Ovary (tissue), 9 donors: ENCODE results near the gene HIPK2. TPM values are rescaled to one million over a fixed set of nuclear protein-coding genes. Genes with fewer than 3 reads are reported as not detected.

Experiments
- DNase-seq, 5 donors: peaks; one replicate each; pipeline ENCODE4 v3.0.0-alpha.2; 2019 to 2020
- H3K27ac ChIP-seq, 2 donors: fragments of 200-600 bp; one replicate each; pipeline versions ENCODE4 v1.5.1 to v1.8.0; 2019 to 2022
- H3K27me3 ChIP-seq: fragments of 200-600 bp; one replicate; pipeline ENCODE4 v1.8.0; 2022
- H3K36me3 ChIP-seq: fragments of 200-600 bp; sonication (generic); one replicate; pipeline ENCODE4 v1.5.1; 2019
- H3K4me1 ChIP-seq: one replicate; pipeline ENCODE4 v1.8.1; 2013; ENCODE audit warnings: mild to moderate bottlenecking, moderate library complexity; ENCODE audit not compliant: insufficient read depth
- H3K4me3 ChIP-seq: fragments of 200-600 bp; sonication (generic); one replicate; pipeline ENCODE4 v1.5.1; 2017
- H3K9me3 ChIP-seq, 2 donors: fragments of 200-600 bp in 1 of 2; sonication (generic) in 1 of 2; one replicate each; pipeline versions ENCODE4 v1.5.1 to v1.8.1; 2013 to 2019; ENCODE audit warnings: mild to moderate bottlenecking in 1 of 2, moderate library complexity in 1 of 2
- CTCF ChIP-seq, 3 donors: fragments of 450-650 bp in 2 of 3; fragments of 200-600 bp in 1 of 3; IDR thresholded peaks; one replicate each; pipeline versions ENCODE4 v1.5.1 to v1.8.0; 2016 to 2022; ENCODE audit warnings: antibody characterized with exemption in 3 of 3, mild to moderate bottlenecking in 1 of 3
- EP300 ChIP-seq: sonication (generic); formaldehyde crosslinking; IDR thresholded peaks from one replicate; pipeline ENCODE4 v1.6.1; 2017; ENCODE audit warnings: antibody characterized with exemption
- POLR2A ChIP-seq: fragments of 450-650 bp; IDR thresholded peaks from one replicate; pipeline ENCODE4 v1.6.1; 2017; ENCODE audit warnings: antibody characterized with exemption, mild to moderate bottlenecking, moderate library complexity
- WGBS, 3 donors: extraction: QIAGEN DNeasy Blood & Tissue Kit in 1 of 3; methylation state at CpG; one replicate each; pipeline versions ENCODE4 v1.1.5 to v1.1.7; 2013 to 2017; 5-methylcytosine and 5-hydroxymethylcytosine counted together
- intact Hi-C, 4 donors: fragments of 100-400 bp; cut with DNase I; formaldehyde crosslinking; loops; one replicate each; pipeline versions ENCODE4 v1.11.0 to v1.15.1; 2022 to 2023
- polyA plus RNA-seq, 2 donors: library from polyadenylated mRNA; stranded (reverse); fragments of 200-250 nt in 1 of 2; fragments of 350-450 nt in 1 of 2; fragmentation: Illumina TruSeq in 1 of 2; extraction: RNeasy Lipid Tissue Mini Kit (QIAGEN cat#74804) in 1 of 2; gene quantifications; one replicate each; pipeline ENCODE4 v1.2.3, GENCODE V29; 2013 to 2014
- total RNA-seq, 7 donors: library from RNA; depleted of rRNA in 2 of 7; stranded (reverse); fragments of >200 nt in 2 of 7; fragmentation: NEBNext Ultra II Directional in 3 of 7; extraction: Animal tissue kit (Norgen Biotek cat#: 25700) in 3 of 7; gene quantifications; one replicate each; pipeline versions ENCODE4 v1.1.0 to v1.2.4, GENCODE V29; 2016 to 2023
- donor health status: DM: no; HTN: no; CAD: no; lungs with moderate emphysema.
- donor health status: DM: no; HTN: no; CAD: no.
- donor health status: Bipolar disorder and iron deficiency.
- donor health status: DM: yes; HTN: yes; CAD: no.
- donor health status: DM: no; HTN: no; CAD: no.
- donor health status: DM: yes; HTN: yes; CAD: no.

Gene HIPK2
- total and polyA plus RNA-seq, 9 donors = 7.3 to 38.4 (median 28.1) TPM

- WGBS, 3 donors = 97% methylated on average over 39 of the region's 39 CpGs
- no peaks in the 10 kb centered on the region for H3K9me3 ChIP-seq
- no peaks in the 10 kb centered on the region for H3K27me3 ChIP-seq
- H3K27ac ChIP-seq = no peak overlapping the region
- no peak for TF ChIP-seq CTCF (IDR thresholded peaks at IDR 0.05)
- no peak for TF ChIP-seq EP300
- no peak for TF ChIP-seq POLR2A
- no peaks in the 10 kb centered on the region for H3K36me3 ChIP-seq
- no peak for DNase-seq
- no peak overlapping the region for H3K4me3 ChIP-seq
- intact Hi-C loops = loop anchor here in 1 of 4 donors (10.0 kb wide), 1 partner anchor 68 kb away; no protein-coding TSS in a partner anchor
- no peaks in the 10 kb centered on the region for H3K4me1 ChIP-seq
Measured at GRCh38 chr7:139716156-139716942, 61.4 kb downstream of the HIPK2 start.

GRCh38 chr7:139715194-139715815 lies 62.5 kb downstream of the HIPK2 start:
- no peak for DNase-seq
- no peak overlapping the region for H3K27ac ChIP-seq
- H3K36me3 ChIP-seq = no peaks in the 10 kb centered on the region
- H3K4me1 ChIP-seq = no peaks in the 10 kb centered on the region
- no peaks in the 10 kb centered on the region for H3K9me3 ChIP-seq
- intact Hi-C loops = loop anchor here in 1 of 4 donors (10.0 kb wide), 1 partner anchor 69 kb away; no protein-coding TSS in a partner anchor
- 95 to 97% (median 96%) methylated on average over 13 of the region's 13 CpGs for WGBS, 3 donors
- no peaks in the 10 kb centered on the region for H3K27me3 ChIP-seq
- TF ChIP-seq CTCF (IDR thresholded peaks at IDR 0.05) = no peak
- no peak for TF ChIP-seq POLR2A
- no peak for TF ChIP-seq EP300
- no peak overlapping the region for H3K4me3 ChIP-seq

GRCh38 chr7:139714163-139714901 lies 63.5 kb downstream of the HIPK2 start:
- TF ChIP-seq CTCF (IDR thresholded peaks at IDR 0.05) (no peak), EP300 (no peak), POLR2A (no peak)
- intact Hi-C loops = loop anchor here in 1 of 4 donors (10.0 kb wide), 1 partner anchor 70 kb away; no protein-coding TSS in a partner anchor
- DNase-seq = no peak
- H3K36me3 ChIP-seq = no peaks in the 10 kb centered on the region
- WGBS, 3 donors = 85 to 88% (median 87%) methylated on average over 23 of the region's 23 CpGs
- H3K27me3 ChIP-seq = no peaks in the 10 kb centered on the region
- H3K4me3 ChIP-seq = no peak overlapping the region
- peaks cover 2% of the 10 kb centered on the region for H3K4me1 ChIP-seq
- no peaks in the 10 kb centered on the region for H3K9me3 ChIP-seq
- no peak overlapping the region for H3K27ac ChIP-seq

GRCh38 chr7:139713526-139714162 lies 64.2 kb downstream of the HIPK2 start:
- no peak for TF ChIP-seq EP300
- TF ChIP-seq POLR2A = no peak
- TF ChIP-seq CTCF (IDR thresholded peaks at IDR 0.05) = no peak
- DNase-seq = no peak
- Histone ChIP-seq H3K27me3 (no peaks in the 10 kb centered on the region), H3K4me3 (no peak overlapping the region), H3K4me1 (peaks cover 2% of the 10 kb centered on the region), H3K9me3 (no peaks in the 10 kb centered on the region), H3K27ac (no peak overlapping the region), H3K36me3 (no peaks in the 10 kb centered on the region)
- WGBS, 3 donors = 89 to 95% (median 92%) methylated on average over 15 of the region's 15 CpGs
- intact Hi-C loops = loop anchor here in 1 of 4 donors (10.0 kb wide), 1 partner anchor 71 kb away; no protein-coding TSS in a partner anchor
